ENCODE results near the gene BBX.

DNA sequence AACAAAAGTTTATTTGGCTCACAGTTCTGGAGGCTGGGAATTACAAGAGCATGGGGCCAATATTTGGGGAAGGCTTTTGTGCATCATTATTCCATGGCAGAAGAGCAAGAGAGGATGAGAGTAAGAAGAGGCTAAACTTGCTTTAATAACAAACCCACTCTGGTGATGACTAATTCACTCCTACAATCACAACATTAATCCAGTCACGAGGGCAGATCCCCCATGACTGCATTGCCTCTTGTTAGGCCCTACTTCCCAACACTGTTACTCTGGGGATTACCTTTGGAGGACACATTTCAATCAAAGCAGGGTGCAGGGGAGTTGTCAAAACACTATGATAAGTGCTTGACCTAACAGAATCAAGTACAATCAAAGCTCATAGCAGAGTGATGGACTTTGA, 181.7 kb downstream of the BBX start:
- TF ChIP-seq, protein P1, sequence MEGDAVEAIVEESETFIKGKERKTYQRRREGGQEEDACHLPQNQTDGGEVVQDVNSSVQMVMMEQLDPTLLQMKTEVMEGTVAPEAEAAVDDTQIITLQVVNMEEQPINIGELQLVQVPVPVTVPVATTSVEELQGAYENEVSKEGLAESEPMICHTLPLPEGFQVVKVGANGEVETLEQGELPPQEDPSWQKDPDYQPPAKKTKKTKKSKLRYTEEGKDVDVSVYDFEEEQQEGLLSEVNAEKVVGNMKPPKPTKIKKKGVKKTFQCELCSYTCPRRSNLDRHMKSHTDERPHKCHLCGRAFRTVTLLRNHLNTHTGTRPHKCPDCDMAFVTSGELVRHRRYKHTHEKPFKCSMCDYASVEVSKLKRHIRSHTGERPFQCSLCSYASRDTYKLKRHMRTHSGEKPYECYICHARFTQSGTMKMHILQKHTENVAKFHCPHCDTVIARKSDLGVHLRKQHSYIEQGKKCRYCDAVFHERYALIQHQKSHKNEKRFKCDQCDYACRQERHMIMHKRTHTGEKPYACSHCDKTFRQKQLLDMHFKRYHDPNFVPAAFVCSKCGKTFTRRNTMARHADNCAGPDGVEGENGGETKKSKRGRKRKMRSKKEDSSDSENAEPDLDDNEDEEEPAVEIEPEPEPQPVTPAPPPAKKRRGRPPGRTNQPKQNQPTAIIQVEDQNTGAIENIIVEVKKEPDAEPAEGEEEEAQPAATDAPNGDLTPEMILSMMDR (IDR thresholded peaks at IDR 0.05) = no peak
- no peak for TF ChIP-seq POLR2A (IDR thresholded peaks at IDR 0.05)
